Gastrocnemius medialis (tissue), 4 donors: ENCODE results near the gene DOP1A. TPM values are rescaled to one million over a fixed set of nuclear protein-coding genes. Genes with fewer than 3 reads are reported as not detected.

Experiments
- ATAC-seq, 2 donors: fragments of 150-250 bp; one replicate each; pipeline ENCODE4 v1.9.1; 2016
- DNase-seq, 2 donors: peaks; one replicate each; pipeline ENCODE4 v3.0.0-alpha.2; 2019
- H3K27ac ChIP-seq, 4 donors: fragments of 200-600 bp; sonication (generic); 1 replicate in 1 of 4; 2 replicates in 3 of 4; pipeline ENCODE4 v1.5.1; 2016 to 2018; ENCODE audit warnings: mild to moderate bottlenecking in 2 of 4, moderate library complexity in 1 of 4
- H3K27me3 ChIP-seq, 3 donors: fragments of 200-600 bp; sonication (generic) in 2 of 3; 1 replicate in 1 of 3; 2 replicates in 2 of 3; pipeline versions ENCODE4 v1.5.1 to v1.6.0; 2016 to 2019; ENCODE audit warnings: mild to moderate bottlenecking in 1 of 3, moderate library complexity in 1 of 3
- H3K36me3 ChIP-seq, 2 donors: fragments of 200-600 bp; sonication (generic) in 1 of 2; one replicate each; pipeline ENCODE4 v1.5.1; 2017 to 2018
- H3K4me1 ChIP-seq, 2 donors: fragments of 200-600 bp; sonication (generic) in 1 of 2; one replicate each; pipeline ENCODE4 v1.5.1; 2016 to 2017; ENCODE audit warnings: mild to moderate bottlenecking in 2 of 2
- H3K4me3 ChIP-seq, 4 donors: fragments of 200-600 bp; sonication (generic) in 3 of 4; 1 replicate in 1 of 4; 2 replicates in 3 of 4; pipeline ENCODE4 v1.5.1; 2016 to 2019; ENCODE audit warnings: mild to moderate bottlenecking in 2 of 4
- H3K9me3 ChIP-seq, 3 donors: fragments of 200-600 bp; sonication (generic) in 2 of 3; 1 replicate in 1 of 3; 2 replicates in 2 of 3; pipeline ENCODE4 v1.5.1; 2016 to 2019
- POLR2A ChIP-seq, 2 donors: fragments of 450-650 bp; IDR thresholded peaks; one replicate each; pipeline ENCODE4 v1.6.1; 2017; ENCODE audit warnings: antibody characterized with exemption in 2 of 2, mild to moderate bottlenecking in 2 of 2, moderate library complexity in 2 of 2
- in situ Hi-C, 4 donors: fragments of 200-750 bp; cut with MboI; loops; one replicate each; pipeline versions ENCODE4 v1.15.0 to v1.8.0; 2017; ENCODE audit warnings: low sequenced_read_pairs in 4 of 4
- intact Hi-C: fragments of 100-400 bp; cut with DNase I; formaldehyde crosslinking; loops from one replicate; pipeline ENCODE4 v1.15.1; 2023; ENCODE audit warnings: low total_unique reads
- total RNA-seq, 4 donors: library from RNA; depleted of rRNA; stranded (reverse); fragments of >200 nt; gene quantifications; one replicate each; pipeline versions ENCODE4 v1.1.0 to v1.2.3, GENCODE V29; 2016
- TF ChIP-seq, protein P1 (sequence below), 5 experiments: fragments of 450-650 bp in 3 of 5; fragments of 200-600 bp in 2 of 5; sonication (generic) in 2 of 5; IDR thresholded peaks in 4 of 5; conservative IDR thresholded peaks in 1 of 5; 1 replicate in 4 of 5; 2 replicates in 1 of 5; pipeline ENCODE4 v1.5.1; 2016 to 2019; ENCODE audit warnings: antibody characterized with exemption in 5 of 5, mild to moderate bottlenecking in 3 of 5, moderate library complexity in 3 of 5

Gene DOP1A
- total RNA-seq, 4 donors from 2014 or later: 12.4 to 30.9 (median 16.2) TPM

DNA sequence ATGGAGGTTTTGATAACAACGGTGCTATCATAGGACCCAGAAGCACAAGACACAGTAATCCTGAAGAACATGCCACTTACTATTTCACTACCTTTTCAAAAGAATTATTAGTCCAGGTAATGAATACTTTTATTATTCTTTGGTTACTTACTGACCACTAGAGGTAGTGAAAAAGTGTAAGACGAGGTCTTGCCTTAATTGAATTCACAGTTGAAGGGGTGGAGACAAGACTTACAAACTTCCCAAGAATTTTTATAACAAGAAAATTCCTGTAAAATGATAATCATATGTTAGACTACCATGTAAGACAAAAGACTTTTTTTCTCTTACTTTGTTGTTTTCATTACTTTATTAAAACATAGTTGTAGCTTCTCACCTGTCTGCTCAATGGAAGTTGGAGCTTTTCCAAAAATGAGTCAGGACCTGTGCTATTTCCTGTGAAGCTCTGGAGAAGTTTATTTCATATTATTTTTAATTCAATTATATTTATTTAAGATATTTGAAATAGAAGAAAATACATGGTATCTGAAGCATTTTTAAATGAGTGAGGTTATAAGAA, 52.4 kb downstream of the DOP1A start:
- H3K27ac ChIP-seq: no peak overlapping the region
- peaks cover 0 to 27% of the 10 kb centered on the region in 2 donors for H3K36me3 ChIP-seq
- intact Hi-C loops: loop anchor here (5.0 kb wide), 1 partner anchor 37 kb away; no protein-coding TSS in a partner anchor
- no peaks in the 10 kb centered on the region for H3K27me3 ChIP-seq
- no peak for DNase-seq
- H3K4me3 ChIP-seq: no peak overlapping the region
- in situ Hi-C loops: no loop called here
- no peak for ATAC-seq
- H3K4me1 ChIP-seq: no peaks in the 10 kb centered on the region
- TF ChIP-seq POLR2A (IDR thresholded peaks at IDR 0.05): no peak
- TF ChIP-seq, protein P1, sequence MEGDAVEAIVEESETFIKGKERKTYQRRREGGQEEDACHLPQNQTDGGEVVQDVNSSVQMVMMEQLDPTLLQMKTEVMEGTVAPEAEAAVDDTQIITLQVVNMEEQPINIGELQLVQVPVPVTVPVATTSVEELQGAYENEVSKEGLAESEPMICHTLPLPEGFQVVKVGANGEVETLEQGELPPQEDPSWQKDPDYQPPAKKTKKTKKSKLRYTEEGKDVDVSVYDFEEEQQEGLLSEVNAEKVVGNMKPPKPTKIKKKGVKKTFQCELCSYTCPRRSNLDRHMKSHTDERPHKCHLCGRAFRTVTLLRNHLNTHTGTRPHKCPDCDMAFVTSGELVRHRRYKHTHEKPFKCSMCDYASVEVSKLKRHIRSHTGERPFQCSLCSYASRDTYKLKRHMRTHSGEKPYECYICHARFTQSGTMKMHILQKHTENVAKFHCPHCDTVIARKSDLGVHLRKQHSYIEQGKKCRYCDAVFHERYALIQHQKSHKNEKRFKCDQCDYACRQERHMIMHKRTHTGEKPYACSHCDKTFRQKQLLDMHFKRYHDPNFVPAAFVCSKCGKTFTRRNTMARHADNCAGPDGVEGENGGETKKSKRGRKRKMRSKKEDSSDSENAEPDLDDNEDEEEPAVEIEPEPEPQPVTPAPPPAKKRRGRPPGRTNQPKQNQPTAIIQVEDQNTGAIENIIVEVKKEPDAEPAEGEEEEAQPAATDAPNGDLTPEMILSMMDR (IDR thresholded peaks at IDR 0.05 in 4 of 5, conservative IDR thresholded peaks at IDR 0.05 in 1 of 5): no peak
- H3K9me3 ChIP-seq: no peaks in the 10 kb centered on the region

DNA sequence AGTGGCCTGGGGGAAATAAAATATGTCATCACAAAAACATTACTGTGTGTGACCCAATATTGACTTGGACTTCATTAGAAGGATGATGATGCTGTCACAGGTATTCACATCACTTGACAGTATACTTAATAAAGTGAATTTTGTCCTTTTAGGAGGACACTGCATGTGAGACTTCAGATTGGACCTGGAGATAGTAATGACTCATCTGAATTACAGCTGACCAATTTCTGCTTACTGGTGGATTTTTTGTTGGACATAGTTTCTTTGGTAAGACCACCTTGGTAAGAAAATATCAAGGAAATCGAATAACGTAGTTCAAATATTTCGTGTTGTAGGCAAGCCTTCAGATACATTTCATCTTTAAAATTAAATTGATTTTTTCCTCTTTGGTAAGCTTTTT, 57.1 kb downstream of the DOP1A start:
- H3K27ac ChIP-seq: no peak overlapping the region
- H3K4me3 ChIP-seq: no peak overlapping the region
- peaks cover 6 to 64% of the 10 kb centered on the region in 2 donors for H3K36me3 ChIP-seq
- no peaks in the 10 kb centered on the region for H3K9me3 ChIP-seq
- no peaks in the 10 kb centered on the region for H3K27me3 ChIP-seq
- intact Hi-C loops (loop anchor here (5.0 kb wide), 1 partner anchor 33 kb away; no protein-coding TSS in a partner anchor), in situ Hi-C loops (no loop called here)
- ATAC-seq: no peak
- no peaks in the 10 kb centered on the region for H3K4me1 ChIP-seq
- no peak for DNase-seq
- TF ChIP-seq POLR2A (IDR thresholded peaks at IDR 0.05): no peak
- TF ChIP-seq, protein P1 (IDR thresholded peaks at IDR 0.05 in 4 of 5, conservative IDR thresholded peaks at IDR 0.05 in 1 of 5): no peak

DNA sequence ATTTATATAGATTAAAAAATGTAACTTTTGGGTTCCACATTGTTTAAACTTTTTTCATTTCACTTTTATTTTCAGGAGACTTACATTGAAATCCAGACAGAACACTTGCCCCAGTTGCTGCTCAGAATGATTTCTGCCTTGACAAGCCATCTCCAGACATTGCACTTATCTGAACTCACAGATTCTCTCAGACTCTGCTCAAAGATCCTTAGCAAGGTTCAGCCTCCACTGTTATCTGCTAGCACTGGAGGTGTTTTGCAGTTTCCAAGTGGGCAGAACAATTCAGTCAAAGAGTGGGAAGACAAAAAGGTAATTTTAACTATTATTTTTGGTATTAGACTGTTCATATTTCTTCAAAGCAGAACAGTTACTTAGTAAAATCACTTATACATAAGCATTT, 58.0 kb downstream of the DOP1A start:
- no peaks in the 10 kb centered on the region for H3K9me3 ChIP-seq
- H3K27me3 ChIP-seq: no peaks in the 10 kb centered on the region
- in situ Hi-C loops (no loop called here), intact Hi-C loops (no loop called here)
- H3K36me3 ChIP-seq: peaks cover 6 to 69% of the 10 kb centered on the region in 2 donors
- no peak overlapping the region for H3K4me3 ChIP-seq
- ATAC-seq (no peak), DNase-seq (no peak)
- TF ChIP-seq POLR2A (IDR thresholded peaks at IDR 0.05): no peak
- TF ChIP-seq, protein P1 (IDR thresholded peaks at IDR 0.05 in 4 of 5, conservative IDR thresholded peaks at IDR 0.05 in 1 of 5): no peak
- H3K27ac ChIP-seq: no peak overlapping the region
- no peaks in the 10 kb centered on the region for H3K4me1 ChIP-seq

DNA sequence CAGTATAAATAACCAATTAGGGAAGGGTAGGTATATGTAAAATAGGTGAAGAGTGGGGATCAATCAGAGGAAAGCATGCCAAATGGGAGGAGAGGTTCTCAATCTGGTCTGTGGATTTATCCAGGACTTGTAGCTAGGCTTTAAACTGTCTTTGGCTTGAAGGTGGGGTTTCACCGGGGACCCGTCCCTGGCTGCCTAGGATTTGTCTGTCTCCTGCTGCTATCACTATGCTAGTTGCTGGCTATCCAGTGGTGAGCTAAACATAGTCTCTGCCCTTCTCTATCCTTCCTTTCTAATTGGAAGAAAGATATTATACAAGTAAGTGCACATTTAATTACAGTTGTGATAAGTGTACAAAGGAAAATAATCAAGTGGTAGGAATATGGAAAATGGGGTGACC, 58.8 kb downstream of the DOP1A start:
- Histone ChIP-seq H3K36me3 (peaks cover 6 to 76% of the 10 kb centered on the region in 2 donors), H3K27me3 (no peaks in the 10 kb centered on the region), H3K4me1 (no peaks in the 10 kb centered on the region), H3K27ac (no peak overlapping the region), H3K4me3 (no peak overlapping the region), H3K9me3 (no peaks in the 10 kb centered on the region)
- TF ChIP-seq, protein P1 (IDR thresholded peaks at IDR 0.05 in 4 of 5, conservative IDR thresholded peaks at IDR 0.05 in 1 of 5): no peak
- TF ChIP-seq POLR2A (IDR thresholded peaks at IDR 0.05): no peak
- in situ Hi-C loops (no loop called here), intact Hi-C loops (no loop called here)
- ATAC-seq (no peak), DNase-seq (no peak)

DNA sequence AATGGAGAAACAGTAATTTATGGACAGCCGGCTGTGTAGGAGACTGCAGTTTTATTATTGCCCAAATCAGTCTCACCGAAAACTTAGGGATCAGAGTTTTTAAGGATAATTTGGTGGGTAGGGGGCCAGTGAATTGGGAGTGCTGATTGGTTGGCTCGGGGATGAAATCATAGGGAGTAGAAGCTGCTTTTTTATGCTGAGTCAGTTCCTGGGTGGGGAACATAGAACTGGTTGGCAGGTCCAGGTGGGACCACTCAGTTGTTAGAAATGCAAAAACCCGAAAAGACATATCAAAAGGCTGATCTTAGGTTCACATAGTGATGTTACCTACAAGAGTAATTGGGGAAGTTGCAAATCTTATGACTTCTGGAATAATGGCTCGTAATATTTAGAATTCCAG, 59.3 kb downstream of the DOP1A start:
- Histone ChIP-seq H3K27me3 (no peaks in the 10 kb centered on the region), H3K9me3 (no peaks in the 10 kb centered on the region), H3K4me3 (no peak overlapping the region), H3K36me3 (peaks cover 6 to 82% of the 10 kb centered on the region in 2 donors), H3K27ac (no peak overlapping the region), H3K4me1 (no peaks in the 10 kb centered on the region)
- in situ Hi-C loops (no loop called here), intact Hi-C loops (no loop called here)
- TF ChIP-seq, protein P1 (IDR thresholded peaks at IDR 0.05 in 4 of 5, conservative IDR thresholded peaks at IDR 0.05 in 1 of 5): no peak
- DNase-seq (no peak), ATAC-seq (no peak)
